K562 (cell line): ENCODE measurements around the gene TESK1. TPM values are rescaled to one million over a fixed set of nuclear protein-coding genes. Genes with fewer than 3 reads are reported as not detected.

Experiments used
- ARNT ChIP-seq, 2 experiments: fragments of 450-650 bp; IDR thresholded peaks; 2 replicates each; pipeline ENCODE4 v1.6.1; 2016; ENCODE audit warnings: mild to moderate bottlenecking in 1 of 2
- BCL6 ChIP-seq: fragments of 250-450 bp; sonication (Bioruptor Pico); IDR thresholded peaks from 2 replicates; pipeline ENCODE4 v1.4.0; 2020
- FOXP1 ChIP-seq: sonication (generic); formaldehyde crosslinking; IDR thresholded peaks from 2 replicates; pipeline ENCODE4 v1.8.0; 2022; ENCODE audit warnings: mild to moderate bottlenecking, missing genetic modification reagents
- HEY1 ChIP-seq: fragments of 250-450 bp; sonication (Bioruptor Pico); IDR thresholded peaks from 2 replicates; pipeline ENCODE4 v1.5.0; 2020; ENCODE audit warnings: mild to moderate bottlenecking, moderate library complexity, borderline replicate concordance
- MYC ChIP-seq, 2 experiments: fragments of 250-450 bp in 1 of 2; sonication (Bioruptor Pico) in 1 of 2; IDR thresholded peaks; 2 replicates each; pipeline versions ENCODE4 v1.5.1 to v1.6.1; 2012 to 2021; ENCODE audit warnings: low read depth in 2 of 2, borderline replicate concordance in 1 of 2, improper control_type of control experiment in 1 of 2, low read length in 1 of 2, mild to moderate bottlenecking in 1 of 2, moderate library complexity in 1 of 2
- RFX1 ChIP-seq: fragments of 450-650 bp; IDR thresholded peaks from 2 replicates; pipeline ENCODE4 v1.6.1; 2016; ENCODE audit warnings: mild to moderate bottlenecking, moderate library complexity
- SIN3B ChIP-seq: fragments of 450-650 bp; IDR thresholded peaks from 2 replicates; pipeline ENCODE4 v1.6.1; 2017; ENCODE audit warnings: low read depth, mild to moderate bottlenecking, moderate library complexity
- SUPT5H ChIP-seq: fragments of 450-650 bp; IDR thresholded peaks from 2 replicates; pipeline ENCODE4 v1.6.1; 2016
- ZNF174 ChIP-seq: fragments of 250-450 bp; sonication (Bioruptor Pico); IDR thresholded peaks from 2 replicates; pipeline ENCODE4 v1.4.0; 2020; ENCODE audit warnings: mild to moderate bottlenecking
- polyA plus RNA-seq, 8 experiments: library from polyadenylated mRNA; depleted of rRNA in 4 of 8; stranded (reverse) in 5 of 8; unstranded in 3 of 8; fragments of >200 nt; fragmentation: Nextera tagmentation in 2 of 8; fragmentation: Illumina TruSeq in 1 of 8; extraction: Ambion mirVana in 2 of 8; extraction: Trizol in 1 of 8; gene quantifications; 2 replicates each; pipeline versions ENCODE4 v1.2.1 to v1.2.3, GENCODE V29; 2011 to 2014; ENCODE audit warnings: inconsistent platforms in 1 of 8, missing spikeins in 1 of 8
- total RNA-seq, 7 experiments: library from RNA; depleted of rRNA in 6 of 7; stranded (reverse); fragments of >200 nt in 6 of 7; fragmentation: Illumina TruSeq in 2 of 7; extraction: Trizol in 2 of 7; gene quantifications; 2 replicates each; pipeline versions ENCODE4 v1.2.1 to v1.2.3, GENCODE V29; 2011 to 2021; ENCODE audit warnings: low replicate concordance in 1 of 7
- TF ChIP-seq, protein P1 (sequence below): fragments of 450-650 bp; IDR thresholded peaks from 2 replicates; pipeline ENCODE4 v1.6.1; 2016; ENCODE audit warnings: mild to moderate bottlenecking, moderate library complexity

TESK1 gene
- total and polyA plus RNA-seq, 9 of the 15 experiments (the other 6 are each of a cell fraction or from before 2014, with no cell fraction given), result 0.07 to 10.4 (median 4.1) TPM

DNA sequence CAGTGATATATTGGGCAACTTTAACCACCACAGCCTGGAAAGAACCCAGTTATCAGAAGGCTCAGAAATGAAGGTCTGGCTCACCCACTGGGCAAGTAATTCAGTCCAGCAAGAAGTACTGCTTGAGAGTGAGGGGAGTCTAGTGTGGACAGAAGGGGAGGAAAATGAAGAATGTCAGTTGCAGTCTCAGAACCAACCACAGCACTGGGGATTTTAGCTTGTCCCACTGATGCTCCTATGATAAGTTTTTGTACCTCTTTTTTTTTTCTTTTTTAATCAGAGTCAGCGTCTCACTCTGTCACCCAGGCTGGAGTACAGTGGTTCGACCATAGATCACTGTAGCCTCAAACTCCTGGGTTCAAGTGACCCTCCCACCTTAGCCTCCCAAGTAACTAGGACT is 22.5 kb downstream of the TESK1 start (continued):
- TF ChIP-seq, protein P1, sequence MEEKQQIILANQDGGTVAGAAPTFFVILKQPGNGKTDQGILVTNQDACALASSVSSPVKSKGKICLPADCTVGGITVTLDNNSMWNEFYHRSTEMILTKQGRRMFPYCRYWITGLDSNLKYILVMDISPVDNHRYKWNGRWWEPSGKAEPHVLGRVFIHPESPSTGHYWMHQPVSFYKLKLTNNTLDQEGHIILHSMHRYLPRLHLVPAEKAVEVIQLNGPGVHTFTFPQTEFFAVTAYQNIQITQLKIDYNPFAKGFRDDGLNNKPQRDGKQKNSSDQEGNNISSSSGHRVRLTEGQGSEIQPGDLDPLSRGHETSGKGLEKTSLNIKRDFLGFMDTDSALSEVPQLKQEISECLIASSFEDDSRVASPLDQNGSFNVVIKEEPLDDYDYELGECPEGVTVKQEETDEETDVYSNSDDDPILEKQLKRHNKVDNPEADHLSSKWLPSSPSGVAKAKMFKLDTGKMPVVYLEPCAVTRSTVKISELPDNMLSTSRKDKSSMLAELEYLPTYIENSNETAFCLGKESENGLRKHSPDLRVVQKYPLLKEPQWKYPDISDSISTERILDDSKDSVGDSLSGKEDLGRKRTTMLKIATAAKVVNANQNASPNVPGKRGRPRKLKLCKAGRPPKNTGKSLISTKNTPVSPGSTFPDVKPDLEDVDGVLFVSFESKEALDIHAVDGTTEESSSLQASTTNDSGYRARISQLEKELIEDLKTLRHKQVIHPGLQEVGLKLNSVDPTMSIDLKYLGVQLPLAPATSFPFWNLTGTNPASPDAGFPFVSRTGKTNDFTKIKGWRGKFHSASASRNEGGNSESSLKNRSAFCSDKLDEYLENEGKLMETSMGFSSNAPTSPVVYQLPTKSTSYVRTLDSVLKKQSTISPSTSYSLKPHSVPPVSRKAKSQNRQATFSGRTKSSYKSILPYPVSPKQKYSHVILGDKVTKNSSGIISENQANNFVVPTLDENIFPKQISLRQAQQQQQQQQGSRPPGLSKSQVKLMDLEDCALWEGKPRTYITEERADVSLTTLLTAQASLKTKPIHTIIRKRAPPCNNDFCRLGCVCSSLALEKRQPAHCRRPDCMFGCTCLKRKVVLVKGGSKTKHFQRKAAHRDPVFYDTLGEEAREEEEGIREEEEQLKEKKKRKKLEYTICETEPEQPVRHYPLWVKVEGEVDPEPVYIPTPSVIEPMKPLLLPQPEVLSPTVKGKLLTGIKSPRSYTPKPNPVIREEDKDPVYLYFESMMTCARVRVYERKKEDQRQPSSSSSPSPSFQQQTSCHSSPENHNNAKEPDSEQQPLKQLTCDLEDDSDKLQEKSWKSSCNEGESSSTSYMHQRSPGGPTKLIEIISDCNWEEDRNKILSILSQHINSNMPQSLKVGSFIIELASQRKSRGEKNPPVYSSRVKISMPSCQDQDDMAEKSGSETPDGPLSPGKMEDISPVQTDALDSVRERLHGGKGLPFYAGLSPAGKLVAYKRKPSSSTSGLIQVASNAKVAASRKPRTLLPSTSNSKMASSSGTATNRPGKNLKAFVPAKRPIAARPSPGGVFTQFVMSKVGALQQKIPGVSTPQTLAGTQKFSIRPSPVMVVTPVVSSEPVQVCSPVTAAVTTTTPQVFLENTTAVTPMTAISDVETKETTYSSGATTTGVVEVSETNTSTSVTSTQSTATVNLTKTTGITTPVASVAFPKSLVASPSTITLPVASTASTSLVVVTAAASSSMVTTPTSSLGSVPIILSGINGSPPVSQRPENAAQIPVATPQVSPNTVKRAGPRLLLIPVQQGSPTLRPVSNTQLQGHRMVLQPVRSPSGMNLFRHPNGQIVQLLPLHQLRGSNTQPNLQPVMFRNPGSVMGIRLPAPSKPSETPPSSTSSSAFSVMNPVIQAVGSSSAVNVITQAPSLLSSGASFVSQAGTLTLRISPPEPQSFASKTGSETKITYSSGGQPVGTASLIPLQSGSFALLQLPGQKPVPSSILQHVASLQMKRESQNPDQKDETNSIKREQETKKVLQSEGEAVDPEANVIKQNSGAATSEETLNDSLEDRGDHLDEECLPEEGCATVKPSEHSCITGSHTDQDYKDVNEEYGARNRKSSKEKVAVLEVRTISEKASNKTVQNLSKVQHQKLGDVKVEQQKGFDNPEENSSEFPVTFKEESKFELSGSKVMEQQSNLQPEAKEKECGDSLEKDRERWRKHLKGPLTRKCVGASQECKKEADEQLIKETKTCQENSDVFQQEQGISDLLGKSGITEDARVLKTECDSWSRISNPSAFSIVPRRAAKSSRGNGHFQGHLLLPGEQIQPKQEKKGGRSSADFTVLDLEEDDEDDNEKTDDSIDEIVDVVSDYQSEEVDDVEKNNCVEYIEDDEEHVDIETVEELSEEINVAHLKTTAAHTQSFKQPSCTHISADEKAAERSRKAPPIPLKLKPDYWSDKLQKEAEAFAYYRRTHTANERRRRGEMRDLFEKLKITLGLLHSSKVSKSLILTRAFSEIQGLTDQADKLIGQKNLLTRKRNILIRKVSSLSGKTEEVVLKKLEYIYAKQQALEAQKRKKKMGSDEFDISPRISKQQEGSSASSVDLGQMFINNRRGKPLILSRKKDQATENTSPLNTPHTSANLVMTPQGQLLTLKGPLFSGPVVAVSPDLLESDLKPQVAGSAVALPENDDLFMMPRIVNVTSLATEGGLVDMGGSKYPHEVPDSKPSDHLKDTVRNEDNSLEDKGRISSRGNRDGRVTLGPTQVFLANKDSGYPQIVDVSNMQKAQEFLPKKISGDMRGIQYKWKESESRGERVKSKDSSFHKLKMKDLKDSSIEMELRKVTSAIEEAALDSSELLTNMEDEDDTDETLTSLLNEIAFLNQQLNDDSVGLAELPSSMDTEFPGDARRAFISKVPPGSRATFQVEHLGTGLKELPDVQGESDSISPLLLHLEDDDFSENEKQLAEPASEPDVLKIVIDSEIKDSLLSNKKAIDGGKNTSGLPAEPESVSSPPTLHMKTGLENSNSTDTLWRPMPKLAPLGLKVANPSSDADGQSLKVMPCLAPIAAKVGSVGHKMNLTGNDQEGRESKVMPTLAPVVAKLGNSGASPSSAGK, result no peak
- TF ChIP-seq SUPT5H, result no peak
- TF ChIP-seq RFX1, result no peak
- no peak for TF ChIP-seq FOXP1 (CRISPR knock-in tag)
- no peak for TF ChIP-seq BCL6
- TF ChIP-seq ZNF174 (CRISPR knock-in tag), result no peak
- TF ChIP-seq HEY1, result no peak
- TF ChIP-seq MYC (IDR thresholded peaks at IDR 0.05; ENCODE audit: low read depth, low read length), result no peak
- no peak for TF ChIP-seq MYC (CRISPR knock-in tag; IDR thresholded peaks at IDR 0.05; ENCODE audit: borderline replicate concordance, low read depth)
- no peak for TF ChIP-seq ARNT (IDR thresholded peaks at IDR 0.05)
- TF ChIP-seq SIN3B, result no peak
